OCI-LY1 (cell line): ENCODE data around the gene PDLIM4.

Experiments used
- H2AFZ ChIP-seq: fragments of 200-600 bp; sonication (generic), shearing (Covaris generic); 2 replicates; pipeline ENCODE4 v1.6.0; 2014; ENCODE audit warnings: antibody characterized with exemption, mild to moderate bottlenecking, low read length
- H3F3A ChIP-seq: fragments of 200-600 bp; sonication (generic), shearing (Covaris generic); 2 replicates; pipeline ENCODE4 v1.6.0; 2014; ENCODE audit warnings: mild to moderate bottlenecking, antibody characterized with exemption, low read length, moderate library complexity; ENCODE audit not compliant: insufficient read depth
- H3K27ac ChIP-seq: fragments of 200-600 bp; sonication (generic); 2 replicates; pipeline ENCODE4 v1.5.1; 2014; ENCODE audit warnings: low read length, mixed run types, mild to moderate bottlenecking, low read depth; ENCODE audit not compliant: poor library complexity, severe bottlenecking
- H3K27me3 ChIP-seq: fragments of 200-600 bp; sonication (generic); 2 replicates; pipeline ENCODE4 v1.6.0; 2014; ENCODE audit warnings: antibody characterized with exemption, mild to moderate bottlenecking, low read length, moderate library complexity; ENCODE audit not compliant: insufficient read depth
- H3K36me3 ChIP-seq: fragments of 200-600 bp; sonication (generic); 2 replicates; pipeline ENCODE4 v1.6.1; 2014; ENCODE audit warnings: mild to moderate bottlenecking, antibody characterized with exemption, low read length, moderate library complexity, mixed read lengths; ENCODE audit not compliant: insufficient read depth
- H3K4me1 ChIP-seq: fragments of 200-600 bp; sonication (generic); 2 replicates; pipeline ENCODE4 v1.5.1; 2014; ENCODE audit warnings: mild to moderate bottlenecking, low read length, moderate library complexity; ENCODE audit not compliant: insufficient read depth, severe bottlenecking
- H3K4me2 ChIP-seq: fragments of 200-600 bp; sonication (generic), shearing (Covaris generic); 2 replicates; pipeline ENCODE4 v1.6.1; 2014; ENCODE audit warnings: low read length
- H3K4me3 ChIP-seq: fragments of 200-600 bp; sonication (generic); 2 replicates; pipeline ENCODE4 v1.5.1; 2014; ENCODE audit warnings: low read length, low read depth, mild to moderate bottlenecking, mixed read lengths; ENCODE audit not compliant: poor library complexity, severe bottlenecking
- H3K79me2 ChIP-seq: fragments of 200-600 bp; shearing (Covaris generic); 2 replicates; pipeline ENCODE4 v1.6.1; 2016; ENCODE audit warnings: mixed run types, low read length, mixed read lengths; ENCODE audit not compliant: insufficient read depth
- H3K9ac ChIP-seq: fragments of 200-600 bp; sonication (generic), shearing (Covaris generic); 2 replicates; pipeline ENCODE4 v1.6.1; 2014; ENCODE audit warnings: mild to moderate bottlenecking, low read length, mixed read lengths
- H3K9me2 ChIP-seq: fragments of 200-600 bp; sonication (generic), shearing (Covaris generic); 2 replicates; pipeline ENCODE4 v1.6.1; 2014; ENCODE audit warnings: low read depth, mild to moderate bottlenecking, low read length, mixed read lengths
- H3K9me3 ChIP-seq: fragments of 200-600 bp; shearing (Covaris generic); 2 replicates; pipeline ENCODE4 v1.6.1; 2014; ENCODE audit warnings: low read length, mixed read lengths
- H4K20me1 ChIP-seq: fragments of 200-600 bp; sonication (generic), shearing (Covaris generic); 2 replicates; pipeline ENCODE4 v1.6.0; 2016; ENCODE audit warnings: mild to moderate bottlenecking, low read length; ENCODE audit not compliant: insufficient read depth
- CTCF ChIP-seq: fragments of 200-600 bp; sonication (generic), shearing (Covaris generic); IDR thresholded peaks from 2 replicates; pipeline ENCODE4 v1.5.1; 2017; ENCODE audit warnings: mild to moderate bottlenecking, antibody characterized with exemption, low read length, moderate library complexity, mixed read lengths
- EZH2 ChIP-seq: fragments of 200-600 bp; sonication (generic), shearing (Covaris generic); IDR thresholded peaks from 2 replicates; pipeline ENCODE4 v1.8.0; 2017; ENCODE audit warnings: borderline replicate concordance, mixed run types, mild to moderate bottlenecking, antibody characterized with exemption, low read length, moderate library complexity, mixed read lengths

PDLIM4 gene

GRCh38 chr5:132273631-132274030, 16.1 kb downstream of the PDLIM4 start:
- H3K27ac ChIP-seq, result no peak overlapping the region
- H3K4me3 ChIP-seq, result no peak overlapping the region
- H4K20me1 ChIP-seq, result no peaks in the 10 kb centered on the region
- H3K36me3 ChIP-seq, result no peaks in the 10 kb centered on the region
- TF ChIP-seq EZH2, result no peak
- TF ChIP-seq CTCF, result no peak
- no peaks in the 10 kb centered on the region for H3F3A ChIP-seq
- H3K79me2 ChIP-seq, result no peaks in the 10 kb centered on the region
- H2AFZ ChIP-seq, result no peak overlapping the region
- H3K9ac ChIP-seq, result no peak overlapping the region
- H3K4me2 ChIP-seq, result no peak overlapping the region
- no peaks in the 10 kb centered on the region for H3K9me3 ChIP-seq
- H3K9me2 ChIP-seq, result no peaks in the 10 kb centered on the region
- H3K27me3 ChIP-seq, result peaks cover 8% of the 10 kb centered on the region; the same call in 1 of the 2 replicates
- H3K4me1 ChIP-seq, result no peaks in the 10 kb centered on the region

- no peak overlapping the region for H3K4me3 ChIP-seq
- no peaks in the 10 kb centered on the region for H3F3A ChIP-seq
- H3K9me2 ChIP-seq, result no peaks in the 10 kb centered on the region
- no peak for TF ChIP-seq CTCF
- no peak for TF ChIP-seq EZH2
- no peaks in the 10 kb centered on the region for H3K79me2 ChIP-seq
- peaks cover 8% of the 10 kb centered on the region; the same call in 1 of the 2 replicates for H3K27me3 ChIP-seq
- H3K27ac ChIP-seq, result no peak overlapping the region
- H3K9ac ChIP-seq, result no peak overlapping the region
- no peaks in the 10 kb centered on the region for H4K20me1 ChIP-seq
- no peak overlapping the region for H2AFZ ChIP-seq
- no peaks in the 10 kb centered on the region for H3K36me3 ChIP-seq
- no peak overlapping the region for H3K4me2 ChIP-seq
- no peaks in the 10 kb centered on the region for H3K9me3 ChIP-seq
- no peaks in the 10 kb centered on the region for H3K4me1 ChIP-seq
Observed at GRCh38 chr5:132274050-132274792, 16.7 kb downstream of the PDLIM4 start.

DNA sequence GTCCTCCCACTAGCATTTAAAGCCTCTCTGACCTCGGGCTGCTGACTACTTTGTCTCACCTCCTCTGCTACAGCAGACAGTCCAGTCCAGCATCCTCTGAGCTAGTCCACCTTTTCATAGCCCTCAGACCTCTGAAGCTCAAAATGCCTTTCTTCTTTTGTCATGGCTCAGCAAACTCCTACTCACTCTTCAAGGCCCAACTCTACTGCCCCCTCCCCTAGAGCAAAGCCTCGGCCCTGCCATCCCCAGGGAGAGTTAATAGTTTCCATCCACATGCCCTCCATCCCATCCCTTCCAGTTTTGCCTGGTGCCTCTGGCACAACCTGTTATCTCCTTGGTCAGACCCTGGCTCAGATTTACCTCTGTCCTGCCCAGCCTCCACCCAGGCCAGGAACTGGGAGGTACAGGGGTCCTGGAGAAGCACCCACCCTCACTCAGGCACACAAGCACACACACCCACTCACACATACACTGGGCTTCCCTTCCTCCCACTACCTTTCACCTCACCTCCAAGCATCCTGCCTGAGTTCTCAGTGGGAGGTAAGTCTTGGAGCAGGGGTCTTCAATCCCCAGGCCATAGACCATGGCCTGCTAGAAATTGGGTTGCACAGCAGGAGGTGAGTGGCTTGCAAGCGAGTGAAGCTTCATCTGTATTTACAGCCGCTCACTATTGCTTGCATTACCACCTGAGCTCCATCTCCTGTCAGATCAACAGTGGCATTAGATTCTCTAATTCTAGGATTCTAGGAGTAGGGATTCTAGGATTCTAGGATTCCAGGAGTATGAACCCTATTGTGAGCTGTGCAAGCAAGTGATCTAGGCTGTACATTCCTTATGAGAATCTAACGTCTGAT, 18.1 kb downstream of the PDLIM4 start:
- Histone ChIP-seq H3K9ac (no peak overlapping the region), H3K4me2 (no peak overlapping the region), H3K27me3 (peaks cover 8% of the 10 kb centered on the region; the same call in 1 of the 2 replicates), H3K4me1 (no peaks in the 10 kb centered on the region), H3F3A (no peaks in the 10 kb centered on the region), H4K20me1 (no peaks in the 10 kb centered on the region), H2AFZ (no peak overlapping the region), H3K9me3 (no peaks in the 10 kb centered on the region), H3K27ac (no peak overlapping the region), H3K9me2 (no peaks in the 10 kb centered on the region), H3K79me2 (no peaks in the 10 kb centered on the region), H3K4me3 (no peak overlapping the region), H3K36me3 (no peaks in the 10 kb centered on the region)
- TF ChIP-seq EZH2 (no peak), CTCF (no peak)
